ENCODE data around the gene COL26A1. TPM values are rescaled to one million over a fixed set of nuclear protein-coding genes. Genes with fewer than 3 reads are reported as not detected.

The COL26A1 gene
- total RNA-seq, 6 experiments from 2014 or later = 1.4 to 5.4 (median 3.0) TPM

GRCh38 chr7:101546308-101546936 is 183.7 kb downstream of the COL26A1 start:
- H3K36me3 ChIP-seq = no peaks in the 10 kb centered on the region
- no peaks in the 10 kb centered on the region for H3K27me3 ChIP-seq
- no peaks in the 10 kb centered on the region for H3K9me3 ChIP-seq
- DNase-seq (peak in 2 of 3 donors; percentile 24 to 28), ATAC-seq (no peak)
- TF ChIP-seq POLR2A (IDR thresholded peaks at IDR 0.05) (no peak), CTCF (IDR thresholded peaks at IDR 0.05) (no peak)
- intact Hi-C loops (cut with DNase I) = loop anchor here in 1 of 2 donors (5.0 kb wide), 1 partner anchor 721 kb away; no protein-coding TSS in a partner anchor
- H3K4me3 ChIP-seq = no peak overlapping the region
- no peaks in the 10 kb centered on the region for H3K4me1 ChIP-seq
- H3K27ac ChIP-seq = no peak overlapping the region
- WGBS (ENCODE audit: insufficient coverage, low coverage, low lambda C conversion rate, missing lambda C conversion rate) = 93% methylated on average over 2 of the region's 2 CpGs

DNA sequence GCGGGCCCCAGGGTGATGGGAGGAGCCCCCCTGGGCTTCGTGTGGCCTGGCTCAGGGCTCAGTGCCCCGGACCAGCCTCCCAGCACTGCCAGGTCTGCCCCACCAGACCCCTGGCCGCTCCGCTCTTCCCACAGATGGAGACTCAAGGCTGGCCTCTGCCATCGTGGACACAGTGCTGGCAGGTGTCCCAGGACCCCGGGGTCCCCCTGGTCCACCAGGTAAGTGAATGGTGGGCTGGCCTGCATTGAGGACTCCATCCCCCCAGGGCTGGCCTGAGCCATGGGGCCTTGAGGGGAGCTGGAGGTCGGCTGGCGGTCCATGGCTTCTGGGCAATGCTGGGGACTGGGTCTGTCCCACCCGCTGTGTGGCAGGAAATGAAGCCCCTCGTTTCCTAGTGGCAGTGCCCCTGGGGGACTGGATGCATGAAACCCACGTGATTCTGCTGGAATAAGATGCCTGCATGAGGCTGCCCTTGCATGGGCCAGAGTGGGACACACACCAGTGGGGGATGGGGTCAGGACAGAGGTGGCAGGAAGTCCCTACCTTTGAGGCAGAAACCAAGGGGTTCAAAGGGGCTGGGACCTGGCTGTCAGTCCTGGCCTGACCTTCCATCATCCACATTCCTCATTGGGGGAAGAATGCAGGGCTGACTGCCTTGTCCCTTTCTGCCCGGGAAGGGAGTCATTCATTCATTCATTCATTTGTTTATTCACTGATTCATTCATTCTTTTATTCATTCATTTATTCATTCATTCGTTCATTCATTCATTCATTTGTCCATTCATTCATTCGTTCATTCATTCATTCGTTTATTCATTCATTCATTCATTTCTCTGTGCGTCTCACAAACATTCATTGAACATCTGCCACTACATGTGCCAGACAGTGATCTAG is 184.6 kb downstream of the COL26A1 start:
- H3K27me3 ChIP-seq = no peaks in the 10 kb centered on the region
- intact Hi-C loops (cut with DNase I) = loop anchor here in 1 of 2 donors (5.0 kb wide), 1 partner anchor 720 kb away; no protein-coding TSS in a partner anchor
- no peaks in the 10 kb centered on the region for H3K4me1 ChIP-seq
- peak in 2 of 3 donors; percentile 39 to 42 for DNase-seq
- H3K36me3 ChIP-seq = no peaks in the 10 kb centered on the region
- H3K27ac ChIP-seq = no peak overlapping the region
- WGBS (ENCODE audit: insufficient coverage, low coverage, low lambda C conversion rate, missing lambda C conversion rate) = 38% methylated on average over 5 of the region's 17 CpGs
- TF ChIP-seq CTCF (IDR thresholded peaks at IDR 0.05) (no peak), POLR2A (IDR thresholded peaks at IDR 0.05) (no peak)
- H3K9me3 ChIP-seq = no peaks in the 10 kb centered on the region
- ATAC-seq = no peak
- no peak overlapping the region for H3K4me3 ChIP-seq

DNA sequence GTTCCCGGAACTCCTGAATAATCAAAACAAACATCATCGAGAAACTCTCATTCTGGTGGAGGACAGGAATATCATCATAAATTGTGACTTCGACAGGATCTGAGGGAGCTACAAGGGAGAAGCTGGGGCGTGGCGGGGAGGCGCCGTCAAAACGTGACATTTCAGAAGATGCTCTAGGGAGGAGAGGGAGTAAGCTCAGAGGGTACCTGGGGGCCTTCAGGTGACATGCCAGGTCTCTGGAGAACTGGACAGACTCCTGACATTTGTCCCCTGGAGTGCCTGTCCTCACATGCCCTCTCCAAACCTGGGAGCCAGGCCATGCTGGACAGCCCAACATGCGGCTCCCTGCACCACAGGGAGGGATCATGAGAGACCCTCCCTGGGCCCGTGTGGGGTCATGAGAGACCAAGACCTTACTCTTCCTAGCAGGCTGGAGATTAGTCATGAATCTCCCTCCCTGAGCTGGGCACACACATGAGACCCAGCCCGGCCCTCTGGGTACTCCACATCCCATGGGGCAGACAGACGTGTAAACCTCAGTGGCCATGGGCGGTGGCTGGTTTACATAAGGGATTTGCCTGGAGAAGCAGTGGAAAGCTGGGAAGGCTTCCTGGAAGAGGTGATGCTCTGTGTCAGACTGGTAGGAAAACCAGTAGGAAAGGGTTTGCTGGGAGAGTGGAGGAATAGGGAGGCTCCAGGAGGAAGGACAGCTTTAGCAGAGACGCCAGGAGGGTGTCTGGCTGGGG is 185.4 kb downstream of the COL26A1 start:
- no peaks in the 10 kb centered on the region for H3K36me3 ChIP-seq
- no peak for ATAC-seq
- H3K27ac ChIP-seq = no peak overlapping the region
- peak in 2 of 3 donors; percentile 23 to 32 for DNase-seq
- WGBS (ENCODE audit: insufficient coverage, low coverage, low lambda C conversion rate, missing lambda C conversion rate) = 92% methylated on average over 9 of the region's 14 CpGs
- intact Hi-C loops (cut with DNase I) = loop anchor here in 1 of 2 donors (5.0 kb wide), 1 partner anchor 719 kb away; no protein-coding TSS in a partner anchor
- H3K4me1 ChIP-seq = no peaks in the 10 kb centered on the region
- no peak overlapping the region for H3K4me3 ChIP-seq
- H3K27me3 ChIP-seq = no peaks in the 10 kb centered on the region
- no peaks in the 10 kb centered on the region for H3K9me3 ChIP-seq
- TF ChIP-seq POLR2A (IDR thresholded peaks at IDR 0.05) (no peak), CTCF (IDR thresholded peaks at IDR 0.05) (no peak)

DNA sequence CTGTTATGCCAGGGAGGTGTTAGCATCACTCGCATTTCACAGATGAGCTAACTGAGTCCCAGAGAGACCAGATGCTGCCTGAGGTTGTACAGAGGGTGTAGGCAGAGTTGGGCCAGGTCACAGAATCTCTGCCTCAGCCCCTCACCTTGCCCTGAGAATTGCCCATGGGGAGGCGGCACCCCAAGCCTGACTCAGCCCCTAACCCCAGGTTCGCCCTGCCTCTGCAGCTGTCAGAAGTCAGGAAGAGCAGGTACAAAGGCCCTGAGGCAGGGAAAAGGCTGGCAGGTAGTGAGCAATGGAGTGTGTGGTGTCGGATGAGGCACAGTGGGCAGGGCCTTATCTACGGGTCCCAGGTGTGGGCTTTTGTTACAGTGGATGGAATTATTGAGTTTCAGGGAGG is 187.1 kb downstream of the COL26A1 start:
- no peak overlapping the region for H3K4me3 ChIP-seq
- no peaks in the 10 kb centered on the region for H3K27me3 ChIP-seq
- ATAC-seq (no peak), DNase-seq (peak in 2 of 3 donors; percentile 19 to 33)
- 84% methylated on average over 5 of the region's 5 CpGs for WGBS (ENCODE audit: insufficient coverage, low coverage, low lambda C conversion rate, missing lambda C conversion rate)
- intact Hi-C loops (cut with DNase I) = loop anchor here in 1 of 2 donors (5.0 to 10.0 kb wide), 2 partner anchors 115 to 718 kb away; no protein-coding TSS in a partner anchor
- H3K9me3 ChIP-seq = no peaks in the 10 kb centered on the region
- TF ChIP-seq CTCF (IDR thresholded peaks at IDR 0.05) (no peak), POLR2A (IDR thresholded peaks at IDR 0.05) (no peak)
- H3K27ac ChIP-seq = no peak overlapping the region
- no peaks in the 10 kb centered on the region for H3K4me1 ChIP-seq
- H3K36me3 ChIP-seq = no peaks in the 10 kb centered on the region
